HG03045 (cell line): ENCODE results near the gene LTBP1.
A peak's percentile ranks its signal among the peaks of the same experiment; 100 is the strongest.

Source experiments
- ATAC-seq: cut with Tn5 transposase; IDR thresholded peaks from one replicate; pipeline ENCODE4 v1.9.1; 2021; ENCODE audit warnings: mild to moderate bottlenecking, moderate library complexity; ENCODE audit not compliant: unreplicated experiment

LTBP1 gene

DNA sequence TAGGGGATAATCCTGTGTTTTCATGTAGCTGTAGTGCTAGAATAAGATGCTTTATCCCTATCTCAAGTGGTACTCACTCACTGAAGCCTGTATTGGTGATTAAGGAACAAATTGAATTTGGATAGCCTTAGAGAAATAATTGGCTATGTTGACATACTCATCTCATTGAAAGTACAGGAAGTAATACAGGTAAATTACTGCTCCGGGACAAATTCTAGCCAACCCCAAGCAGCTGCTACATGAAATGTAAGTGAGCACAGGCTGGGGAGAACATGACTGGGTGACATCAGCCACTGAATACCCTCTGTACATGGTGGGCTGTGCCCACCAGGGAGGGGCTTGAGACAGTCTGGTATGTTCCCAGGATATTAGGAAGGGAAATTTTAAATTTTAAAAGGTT, 341.3 kb downstream of the LTBP1 start:
- ATAC-seq, result no peak

DNA sequence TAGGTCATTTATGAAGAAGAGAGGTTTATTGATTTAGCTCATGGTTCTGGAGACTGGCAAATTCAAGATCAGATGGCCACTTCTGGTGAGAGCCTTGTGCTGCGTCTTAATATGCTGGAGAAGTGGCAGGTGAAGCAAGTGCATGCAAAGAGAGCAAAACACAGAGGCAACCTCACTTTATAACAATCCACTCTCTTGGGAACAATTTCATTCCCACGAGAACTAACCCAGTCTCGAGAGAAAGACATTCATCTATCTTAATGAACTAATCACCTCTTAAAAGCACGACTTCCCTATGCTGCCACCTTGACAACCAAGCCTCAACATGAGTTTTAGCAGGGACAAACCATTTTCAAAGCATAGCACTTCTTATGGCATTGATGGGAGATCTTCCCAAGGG, 343.2 kb downstream of the LTBP1 start:
- no peak for ATAC-seq

DNA sequence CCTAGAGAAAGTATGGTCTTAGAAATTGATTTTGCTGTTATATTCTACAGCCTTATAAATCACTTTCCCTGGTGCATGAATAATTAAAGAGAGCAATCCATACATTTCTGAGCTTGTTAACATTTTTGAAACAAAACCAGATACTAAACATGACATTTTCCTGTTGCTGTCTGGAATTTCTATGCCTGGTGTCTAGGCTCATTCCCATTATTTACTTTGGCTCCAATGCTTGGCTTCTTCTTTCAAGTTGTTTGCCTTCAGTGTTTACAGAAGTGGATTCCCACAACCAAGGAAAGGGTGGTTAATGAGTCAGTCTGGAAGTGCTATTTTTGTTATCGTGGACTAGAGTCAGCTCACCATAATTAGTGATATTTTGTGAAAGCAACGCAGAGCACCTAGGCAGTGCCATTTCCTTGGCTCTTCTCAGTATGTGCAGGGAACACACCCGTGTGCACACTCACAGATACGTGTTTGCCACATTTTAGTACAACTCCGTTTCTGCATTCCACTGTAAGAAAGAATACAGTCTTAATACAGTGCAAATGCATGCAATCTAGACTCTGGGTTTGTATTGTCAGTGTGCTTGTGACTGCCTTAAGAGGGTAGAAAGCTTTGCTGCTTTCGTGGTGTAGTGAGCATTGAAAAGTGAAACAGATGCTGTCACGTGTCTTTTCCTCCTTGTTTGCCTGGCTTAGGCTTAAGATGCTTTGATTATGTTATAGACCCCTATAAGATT, 344.7 kb downstream of the LTBP1 start:
- ATAC-seq, result no peak

DNA sequence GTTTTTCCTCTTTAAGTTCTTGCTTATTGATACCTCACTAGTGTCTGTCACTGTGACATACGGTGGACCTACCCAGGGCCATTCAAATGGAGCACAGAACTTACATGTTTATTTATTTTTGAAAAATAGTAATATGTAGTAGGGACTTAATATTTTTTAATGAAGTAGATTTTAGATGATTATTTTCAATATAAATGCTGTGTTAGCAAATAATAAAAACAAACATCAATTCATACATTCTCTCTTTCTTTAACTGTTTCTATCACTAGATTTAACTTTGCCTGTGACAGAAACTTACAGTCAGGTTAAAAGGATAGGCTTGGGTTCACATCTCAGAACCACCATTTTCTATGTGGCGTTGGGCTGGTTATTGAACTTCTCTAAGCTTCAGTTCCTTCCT, 345.3 kb downstream of the LTBP1 start:
- ATAC-seq, result no peak

DNA sequence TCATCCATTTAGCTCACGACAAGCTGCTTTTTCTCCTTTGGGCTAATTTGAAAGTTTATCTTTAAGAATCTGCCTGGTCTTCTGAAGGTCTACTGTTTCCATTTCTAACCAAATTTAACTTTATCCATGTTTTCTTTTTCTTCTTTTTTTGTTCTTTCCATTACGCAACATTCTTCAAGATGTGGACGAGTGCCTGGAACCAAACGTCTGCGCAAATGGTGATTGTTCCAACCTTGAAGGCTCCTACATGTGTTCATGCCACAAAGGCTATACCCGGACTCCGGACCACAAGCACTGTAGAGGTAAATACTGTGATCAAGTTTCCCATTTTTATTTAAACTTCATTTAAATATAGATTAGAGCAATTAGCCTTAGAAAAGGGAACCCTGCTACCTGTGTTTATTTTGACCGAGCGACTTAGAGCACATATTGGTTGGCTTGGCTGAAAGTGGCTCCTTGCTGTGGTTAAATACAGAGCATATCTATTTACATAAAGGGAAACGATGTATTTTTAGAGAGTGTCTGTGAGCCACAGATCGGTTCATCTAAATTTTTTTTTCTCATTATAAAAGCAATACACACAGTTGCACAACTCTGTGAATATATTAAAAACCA, 346.3 kb downstream of the LTBP1 start:
- no peak for ATAC-seq

DNA sequence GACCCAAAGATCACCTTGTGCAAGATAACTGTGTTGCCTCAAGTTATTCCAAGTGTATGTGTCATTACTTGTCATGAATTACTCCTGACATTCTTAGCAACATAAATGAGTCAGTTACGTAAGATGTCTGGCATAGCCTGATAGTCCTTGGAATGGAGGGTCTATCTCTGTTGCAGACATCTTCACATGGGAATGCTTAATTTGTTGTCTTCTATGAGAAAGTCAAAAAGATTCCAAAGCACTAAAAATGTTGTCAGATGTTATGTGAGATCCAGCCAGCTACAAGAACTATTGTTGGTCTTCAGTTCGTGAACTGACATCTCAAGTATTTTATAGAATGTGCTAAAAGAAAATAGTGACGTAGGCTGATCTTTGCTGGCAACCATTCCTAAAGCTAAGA, 351.5 kb downstream of the LTBP1 start:
- no peak for ATAC-seq

DNA sequence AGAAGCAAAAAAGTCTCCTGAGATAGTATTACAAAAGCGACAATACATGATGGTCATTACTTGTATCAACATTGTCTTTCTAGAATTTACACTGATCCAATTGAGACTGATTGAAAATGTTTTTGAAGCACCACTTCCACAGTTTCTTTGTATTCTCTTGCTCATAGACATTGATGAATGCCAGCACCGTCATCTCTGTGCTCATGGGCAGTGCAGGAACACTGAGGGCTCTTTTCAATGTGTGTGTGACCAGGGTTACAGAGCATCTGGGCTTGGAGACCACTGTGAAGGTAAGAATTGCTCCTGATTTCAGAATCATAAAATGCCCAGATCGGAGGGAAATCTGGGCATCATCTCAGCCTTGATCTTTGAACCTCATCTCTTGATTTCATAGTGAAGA, 354.6 kb downstream of the LTBP1 start:
- ATAC-seq, result no peak

DNA sequence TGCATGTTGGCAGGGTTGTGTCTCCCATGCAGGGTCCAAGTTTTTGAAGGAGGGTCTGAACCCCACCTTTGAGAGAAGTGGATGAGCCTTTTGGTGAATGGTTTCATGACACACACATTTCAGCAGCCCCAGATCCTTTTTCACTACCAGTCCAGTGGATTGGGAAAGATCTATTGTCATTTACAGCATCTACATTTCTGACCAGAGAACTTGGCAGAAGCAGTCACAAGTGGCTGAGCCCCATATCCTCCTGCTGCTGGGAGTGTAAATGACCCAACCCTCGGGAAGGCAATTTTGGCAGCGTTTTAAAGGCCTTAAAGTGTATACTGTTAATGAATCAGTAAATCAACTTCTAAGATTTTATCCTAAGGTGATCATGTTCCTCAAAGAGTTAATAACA, 355.6 kb downstream of the LTBP1 start:
- ATAC-seq, result no peak

DNA sequence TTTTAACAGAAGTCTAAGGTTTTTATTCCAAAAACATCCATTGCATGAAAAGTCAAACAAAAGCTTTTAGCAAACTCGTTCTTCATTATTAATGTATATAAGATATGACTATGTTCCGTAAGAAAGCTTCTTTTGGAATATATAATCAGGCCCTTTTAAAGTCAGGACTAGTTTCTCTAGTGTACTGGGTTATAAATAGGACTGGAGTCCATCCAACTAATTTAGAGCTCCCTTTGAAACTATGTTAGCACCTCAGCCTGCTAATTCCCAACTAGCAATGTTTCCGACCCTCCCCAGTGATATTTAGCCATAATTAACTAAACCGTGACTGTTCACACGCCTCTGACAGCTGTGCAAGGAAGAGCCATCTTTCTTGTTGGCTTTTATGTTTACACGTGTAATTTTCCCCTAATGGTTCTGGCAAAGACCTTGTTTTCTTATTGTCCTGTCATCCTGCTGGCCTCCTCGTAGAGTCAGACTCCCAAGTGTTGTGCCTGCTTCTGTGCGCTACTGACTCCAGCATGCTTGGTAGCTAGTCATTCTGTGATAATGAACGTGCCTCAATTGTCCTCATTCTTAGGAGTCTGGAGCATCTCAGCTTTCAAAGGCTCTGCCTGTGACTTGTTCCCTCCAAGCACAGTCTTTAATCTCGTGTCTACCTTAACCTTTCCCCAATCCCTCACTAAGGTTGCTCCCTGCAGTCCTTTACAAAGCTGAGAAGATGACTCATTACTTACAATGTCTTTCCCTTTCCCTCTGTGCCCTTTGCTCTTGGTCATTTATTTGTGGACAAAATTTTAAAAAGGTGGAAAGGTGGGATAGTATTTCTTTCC, 357.5 kb downstream of the LTBP1 start:
- ATAC-seq, result no peak

DNA sequence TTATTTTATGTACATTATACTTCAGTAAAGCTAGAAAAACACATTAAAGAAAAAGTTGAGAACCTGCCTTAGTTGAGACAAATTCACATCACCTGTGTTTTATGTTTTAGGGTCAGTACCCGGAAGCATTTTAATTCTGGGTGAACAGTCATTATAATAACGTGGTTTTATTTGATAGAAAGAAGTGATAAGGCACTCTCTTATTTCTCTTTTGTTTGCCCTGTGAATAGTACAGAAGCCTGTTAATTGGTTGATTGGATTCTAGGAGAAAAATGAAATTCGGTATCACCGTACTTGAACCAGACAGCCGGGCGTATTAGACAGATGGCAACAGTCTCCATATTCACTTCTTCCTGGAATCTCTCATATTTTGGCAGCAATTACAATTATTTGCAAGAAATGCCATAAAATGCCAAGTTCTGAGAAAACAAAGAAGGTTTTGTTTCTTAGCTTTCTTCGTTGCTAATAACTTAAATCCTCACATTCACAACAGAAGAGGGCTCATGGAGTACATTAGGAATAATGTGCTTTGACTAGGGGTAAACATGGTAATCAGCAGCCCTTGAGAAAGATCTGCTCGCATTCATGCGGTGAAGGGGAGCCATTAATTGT, 361.0 kb downstream of the LTBP1 start:
- no peak for ATAC-seq

DNA sequence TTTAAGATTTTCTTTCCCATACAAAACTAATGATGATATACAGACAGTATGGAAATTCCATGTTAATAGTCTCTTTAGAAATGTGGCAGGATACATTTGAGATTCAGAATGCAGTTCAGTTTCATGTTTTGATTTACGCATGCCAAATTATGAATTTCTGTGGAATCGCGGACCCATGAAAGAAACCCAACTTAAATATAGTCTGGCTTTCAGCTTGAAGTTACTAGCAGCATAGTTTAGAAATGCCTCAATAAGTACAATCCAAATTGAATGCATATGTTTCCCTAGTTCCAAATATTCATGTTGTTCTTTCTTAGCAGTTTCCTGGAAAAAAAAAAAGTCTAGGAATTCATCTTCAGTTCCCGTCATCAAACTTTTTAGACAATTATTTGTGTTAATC, 365.6 kb downstream of the LTBP1 start:
- ATAC-seq, result no peak

DNA sequence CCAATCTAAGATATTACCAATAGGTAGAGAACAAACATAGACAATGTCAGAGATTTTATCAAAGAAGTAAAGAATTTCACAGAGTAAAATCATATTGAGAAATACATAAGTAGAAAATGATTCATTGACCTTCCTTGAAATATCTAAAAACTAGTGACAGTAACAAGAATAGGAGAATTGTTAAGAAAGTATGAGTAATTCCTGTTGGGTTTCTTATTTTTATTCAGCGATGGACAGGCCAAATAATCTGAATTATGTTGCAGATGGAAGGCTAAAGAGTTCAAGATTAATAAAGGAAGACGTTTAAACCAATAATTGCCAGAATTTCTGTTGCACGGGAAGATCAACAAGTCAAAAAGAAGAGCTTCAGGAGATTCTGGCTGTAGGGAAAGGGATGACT, 366.3 kb downstream of the LTBP1 start:
- no peak for ATAC-seq

DNA sequence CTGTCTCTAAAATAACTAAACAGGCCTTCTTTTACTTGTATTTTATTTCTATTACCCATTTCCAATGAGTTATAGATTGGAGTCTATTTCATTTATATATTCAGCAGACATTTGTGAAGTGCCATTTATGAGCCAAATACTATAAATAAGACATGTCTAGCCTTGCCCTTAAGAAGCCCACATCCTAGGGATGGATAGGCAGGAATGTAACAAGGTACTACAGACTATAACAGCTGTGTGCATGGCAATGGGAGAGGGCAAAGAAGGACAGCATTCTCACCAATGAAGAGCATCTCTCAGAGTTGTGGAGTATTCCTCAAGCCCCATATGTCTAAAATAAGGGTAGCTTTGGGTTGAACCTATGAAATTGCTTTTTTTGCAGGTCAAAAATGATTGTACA, 367.8 kb downstream of the LTBP1 start:
- no peak for ATAC-seq

DNA sequence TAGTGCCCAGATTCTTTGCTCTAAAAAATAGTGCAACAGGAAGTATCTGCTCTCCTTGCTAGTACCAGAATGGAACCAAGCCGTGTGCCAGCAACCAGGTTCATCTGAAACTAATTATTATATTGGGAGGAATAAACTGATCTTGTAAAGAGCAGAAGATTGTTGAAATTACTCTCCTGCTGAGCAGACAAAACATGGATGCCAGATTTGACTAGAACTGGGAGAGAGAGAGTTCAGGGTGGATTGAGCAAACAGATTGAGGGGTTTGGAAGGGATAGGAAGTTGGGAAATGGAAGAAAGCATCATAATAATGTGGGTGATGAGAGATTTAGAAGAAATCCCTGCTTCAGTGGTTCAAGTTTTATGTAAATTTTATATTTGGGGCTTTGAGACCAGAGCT, 369.6 kb downstream of the LTBP1 start:
- no peak for ATAC-seq

DNA sequence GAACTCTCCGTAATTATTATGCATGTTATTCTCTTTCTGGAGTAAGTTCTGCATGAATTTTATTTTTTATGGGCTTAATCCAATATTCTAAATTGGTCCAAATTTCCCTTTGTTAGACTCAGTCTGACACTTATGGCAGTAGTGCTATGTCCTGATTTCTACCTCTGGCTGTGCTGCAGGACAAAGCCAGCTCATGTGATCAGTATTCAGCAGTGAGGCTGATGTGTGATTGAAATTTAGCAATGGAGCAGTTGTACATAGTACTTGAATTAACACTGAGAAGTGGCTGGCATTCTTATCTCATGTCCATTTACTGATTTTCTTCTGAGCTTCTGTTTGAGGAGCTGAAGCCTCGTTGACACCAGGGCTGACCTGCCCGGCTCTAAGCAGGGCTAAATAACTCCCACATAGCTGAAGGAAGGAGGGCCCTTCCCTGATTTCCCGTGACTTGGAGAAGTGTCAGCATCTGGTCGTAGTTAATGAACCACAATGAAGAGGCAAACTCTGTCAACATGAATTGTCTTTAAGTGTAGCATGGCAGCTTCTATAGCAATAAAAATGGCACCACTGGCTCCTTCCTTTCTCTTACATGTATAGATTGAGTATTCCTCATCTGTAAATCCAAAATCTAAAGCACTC, 370.7 kb downstream of the LTBP1 start:
- ATAC-seq, result no peak

DNA sequence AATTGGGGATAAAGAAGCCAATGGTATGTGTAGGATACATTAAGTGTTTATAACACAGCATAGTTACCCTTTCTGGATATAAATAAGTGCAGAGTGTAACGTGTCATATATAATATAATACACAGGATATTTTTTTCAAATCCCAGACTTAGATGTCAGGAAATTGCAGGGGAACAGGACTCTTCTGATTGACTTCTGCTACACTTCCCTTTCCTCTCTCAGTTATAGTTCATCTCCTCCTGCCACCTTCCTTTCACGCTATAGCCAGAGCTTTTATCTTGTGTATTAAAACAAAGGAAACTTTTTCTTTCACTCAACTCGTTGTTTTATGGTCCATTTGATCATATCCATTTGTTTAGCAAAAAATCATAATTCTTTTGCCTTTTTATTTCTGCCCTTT, 371.7 kb downstream of the LTBP1 start:
- no peak for ATAC-seq

DNA sequence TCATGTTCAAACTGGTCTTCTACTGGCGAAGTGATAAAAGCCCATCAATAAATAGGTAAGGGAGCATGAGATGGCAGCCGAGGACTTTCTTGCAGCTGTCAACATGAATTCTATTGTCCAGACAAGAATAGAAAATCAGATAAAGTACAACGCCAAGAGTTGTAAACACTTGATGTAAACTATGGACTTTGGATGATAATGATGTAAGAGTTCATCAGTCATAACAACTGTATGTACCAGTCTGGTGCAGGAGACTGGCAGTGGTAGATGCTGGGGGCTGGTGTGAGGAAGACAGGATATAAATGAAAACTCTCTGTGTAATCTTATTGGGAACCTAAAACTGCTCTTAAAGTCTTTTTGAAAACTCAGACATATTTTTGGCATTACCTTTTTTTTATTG, 373.8 kb downstream of the LTBP1 start:
- ATAC-seq, result no peak

DNA sequence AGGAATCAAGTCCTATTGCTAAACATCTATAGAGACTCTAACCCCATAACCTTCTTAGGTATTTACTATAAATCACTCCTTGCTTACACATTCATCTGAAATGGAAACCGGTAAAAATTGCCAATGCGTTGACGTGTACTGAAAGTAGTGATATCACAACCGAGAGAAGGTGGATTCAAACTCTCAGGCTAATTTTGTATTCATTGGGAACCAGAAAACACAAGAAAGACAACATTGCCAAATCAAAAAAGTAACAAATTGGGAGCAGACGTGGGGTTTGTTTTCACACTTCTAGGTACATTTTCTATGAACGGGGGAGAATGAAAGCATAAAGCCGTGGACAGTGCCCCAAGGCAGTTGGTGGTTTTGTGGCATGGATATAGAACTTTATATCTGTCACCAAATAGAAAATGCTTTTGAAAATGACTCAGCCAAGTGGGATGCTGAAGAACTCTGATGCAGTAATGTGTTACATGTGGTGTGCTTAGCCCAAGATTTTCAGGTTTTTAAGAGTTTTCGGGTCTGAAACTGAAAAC, 374.6 kb downstream of the LTBP1 start:
- ATAC-seq, result peak; percentile 64

DNA sequence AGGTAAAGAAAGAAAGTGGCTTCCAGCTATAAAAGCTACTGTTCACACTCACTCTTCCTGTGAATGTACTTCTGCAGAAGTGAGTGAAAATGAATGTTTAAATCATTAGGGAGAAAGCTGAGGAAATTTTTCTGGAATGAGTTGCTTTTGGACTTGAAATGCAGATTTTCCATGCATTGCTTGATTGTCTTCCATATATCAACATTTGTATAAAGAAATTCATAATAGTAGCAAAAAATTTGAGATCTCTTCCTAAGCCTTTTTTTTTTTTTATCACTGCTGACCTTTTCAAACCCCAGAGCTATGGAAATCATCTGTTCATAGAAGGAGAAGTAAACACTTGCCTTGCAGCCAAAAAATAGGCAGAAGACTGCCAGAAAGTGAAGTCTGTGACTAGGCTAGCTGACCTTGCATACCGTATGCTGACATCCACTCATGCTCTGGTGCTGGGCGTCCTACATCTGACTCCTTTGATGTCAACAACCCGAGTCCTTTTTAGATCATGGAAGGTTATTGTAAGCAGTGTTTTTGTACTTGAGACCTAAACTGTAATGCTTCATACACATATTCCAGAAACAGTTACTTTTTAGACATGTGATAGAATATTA, 375.2 kb downstream of the LTBP1 start:
- no peak for ATAC-seq

DNA sequence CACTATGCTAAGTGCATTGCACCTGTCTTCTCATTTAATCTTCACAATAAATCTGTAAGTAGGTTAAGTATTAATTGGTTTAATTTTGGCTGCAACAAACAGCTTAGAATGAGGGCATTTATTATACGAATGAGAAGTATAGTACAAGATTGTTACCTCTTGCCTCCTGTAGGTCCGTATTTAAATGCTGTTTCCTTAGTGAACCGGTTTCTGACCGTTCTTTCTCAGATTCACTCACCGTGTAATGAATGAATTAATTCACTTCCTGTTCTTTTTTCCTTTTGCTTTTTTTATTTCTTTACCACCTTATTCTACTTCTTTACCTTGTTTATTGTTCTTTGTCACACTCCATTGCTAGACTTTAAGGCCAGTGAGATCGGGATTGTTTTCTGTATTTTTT, 375.9 kb downstream of the LTBP1 start:
- no peak for ATAC-seq
